ENCODE data around the gene IGSF23.

DNA sequence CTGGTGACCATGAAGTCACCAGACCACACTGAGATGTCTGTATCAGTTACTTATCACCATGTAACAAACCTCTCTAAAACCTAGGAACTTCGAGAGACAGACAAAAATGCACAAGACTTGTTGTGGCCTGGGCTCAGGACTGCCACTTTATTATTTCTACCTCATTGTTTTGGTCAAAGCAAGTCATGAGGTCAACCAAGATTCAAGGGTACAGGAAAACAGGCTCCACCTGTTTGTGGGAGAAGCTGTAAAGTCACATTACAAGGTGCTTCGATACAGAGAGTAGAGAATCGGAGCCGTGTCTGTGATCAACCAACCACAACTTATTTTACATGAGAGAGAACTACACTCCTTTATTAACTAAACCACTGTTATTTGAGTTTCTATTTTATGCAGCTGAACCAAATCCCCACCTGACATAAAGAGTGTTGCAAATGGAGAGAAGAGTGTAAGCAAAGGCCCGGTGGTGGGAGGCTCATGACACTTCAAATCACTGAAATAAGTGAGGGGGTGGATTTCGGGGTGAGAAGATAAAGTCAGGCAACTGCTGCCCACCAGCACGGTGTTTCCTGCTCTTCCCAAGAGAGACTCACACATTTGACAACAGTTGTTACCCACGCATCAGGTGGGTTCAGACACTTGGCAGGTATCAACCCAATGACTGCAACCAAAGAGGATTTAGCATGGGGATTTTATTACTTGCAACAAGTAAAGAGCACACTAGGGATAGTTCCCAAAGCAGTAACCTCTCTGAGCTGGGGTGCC is 39.0 kb upstream of the IGSF23 start:
- no peak for TF ChIP-seq POLR2A (IDR thresholded peaks at IDR 0.05; ENCODE audit: low read depth, low read length)
- no peak for TF ChIP-seq TAF1 (IDR thresholded peaks at IDR 0.05; ENCODE audit: low read depth, low read length)
- no peak for TF ChIP-seq POLR2AphosphoS5 (IDR thresholded peaks at IDR 0.05; ENCODE audit: low read depth, low read length)
- no peak for TF ChIP-seq POU2F2 (IDR thresholded peaks at IDR 0.05; ENCODE audit: low read depth, low read length)

Measured in GM12891 (cell line).